LNCaP clone FGC (cell line): ENCODE data around the gene KLK13.

ENCODE experiments used
- DNase-seq: peaks from one replicate; pipeline ENCODE4 v3.0.0-alpha.2; 2011; ENCODE audit warnings: low read depth
- H3K4me3 ChIP-seq: 2 replicates; pipeline ENCODE4 v1.5.1; 2011; ENCODE audit warnings: mild to moderate bottlenecking, low read depth, low read length, control low read depth
- TF ChIP-seq, protein P1 (sequence below): IDR thresholded peaks from 2 replicates; pipeline ENCODE4 v1.5.1; 2012; ENCODE audit warnings: mild to moderate bottlenecking; ENCODE audit not compliant: control insufficient read depth, insufficient read depth; ENCODE audit errors: extremely low read depth

Gene KLK13

DNA sequence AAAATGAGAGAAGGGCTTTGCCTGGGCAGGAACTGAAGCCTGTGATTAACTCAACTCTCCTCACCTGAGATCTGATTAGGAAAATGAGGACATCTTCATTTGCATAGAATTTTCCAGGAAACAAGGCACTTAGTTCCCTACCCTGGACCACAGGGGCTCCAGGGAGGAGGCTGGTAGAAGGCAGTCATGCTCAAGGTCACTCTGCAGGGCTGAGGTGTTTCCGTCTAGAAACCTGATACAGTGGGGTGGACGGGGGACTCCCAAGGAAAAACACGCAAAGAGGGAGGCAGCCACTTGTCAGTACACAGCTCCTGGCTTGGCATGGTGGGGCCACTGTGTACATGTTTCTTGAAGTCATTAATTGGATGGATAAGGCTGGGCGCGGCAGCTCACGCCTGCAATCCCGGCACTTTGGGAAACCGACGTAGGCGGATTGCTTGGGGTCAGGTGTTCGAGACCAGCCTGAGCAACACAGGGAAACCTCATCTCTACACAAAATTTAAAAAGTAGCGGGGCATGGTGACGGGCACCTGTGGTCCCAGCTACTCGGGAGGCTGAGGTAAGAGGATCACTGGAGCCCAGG is 11.8 kb upstream of the KLK13 start:
- no peak overlapping the region for H3K4me3 ChIP-seq
- no peak for DNase-seq
- TF ChIP-seq, protein P1, sequence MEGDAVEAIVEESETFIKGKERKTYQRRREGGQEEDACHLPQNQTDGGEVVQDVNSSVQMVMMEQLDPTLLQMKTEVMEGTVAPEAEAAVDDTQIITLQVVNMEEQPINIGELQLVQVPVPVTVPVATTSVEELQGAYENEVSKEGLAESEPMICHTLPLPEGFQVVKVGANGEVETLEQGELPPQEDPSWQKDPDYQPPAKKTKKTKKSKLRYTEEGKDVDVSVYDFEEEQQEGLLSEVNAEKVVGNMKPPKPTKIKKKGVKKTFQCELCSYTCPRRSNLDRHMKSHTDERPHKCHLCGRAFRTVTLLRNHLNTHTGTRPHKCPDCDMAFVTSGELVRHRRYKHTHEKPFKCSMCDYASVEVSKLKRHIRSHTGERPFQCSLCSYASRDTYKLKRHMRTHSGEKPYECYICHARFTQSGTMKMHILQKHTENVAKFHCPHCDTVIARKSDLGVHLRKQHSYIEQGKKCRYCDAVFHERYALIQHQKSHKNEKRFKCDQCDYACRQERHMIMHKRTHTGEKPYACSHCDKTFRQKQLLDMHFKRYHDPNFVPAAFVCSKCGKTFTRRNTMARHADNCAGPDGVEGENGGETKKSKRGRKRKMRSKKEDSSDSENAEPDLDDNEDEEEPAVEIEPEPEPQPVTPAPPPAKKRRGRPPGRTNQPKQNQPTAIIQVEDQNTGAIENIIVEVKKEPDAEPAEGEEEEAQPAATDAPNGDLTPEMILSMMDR = no peak

DNA sequence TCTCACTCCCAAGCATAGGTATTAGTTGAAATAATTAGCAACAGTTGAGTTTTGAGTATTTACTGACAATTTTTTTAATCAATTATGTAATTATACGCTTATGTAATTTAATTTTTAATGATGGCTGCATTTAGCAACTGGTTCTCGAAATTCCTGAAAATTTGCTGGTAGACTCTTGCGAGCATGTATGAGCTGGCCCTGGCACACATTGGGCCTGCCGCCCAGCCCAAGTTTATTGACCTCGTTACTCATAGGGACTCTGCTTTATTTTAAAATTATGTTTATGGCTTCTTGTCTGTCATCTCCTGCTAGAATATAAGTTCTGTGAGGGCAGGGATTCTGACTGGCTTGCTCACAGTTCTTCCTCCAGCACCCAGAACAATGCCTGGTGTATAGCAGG is 11.1 kb upstream of the KLK13 start:
- no peak for DNase-seq
- no peak overlapping the region for H3K4me3 ChIP-seq
- TF ChIP-seq, protein P1 = no peak

DNA sequence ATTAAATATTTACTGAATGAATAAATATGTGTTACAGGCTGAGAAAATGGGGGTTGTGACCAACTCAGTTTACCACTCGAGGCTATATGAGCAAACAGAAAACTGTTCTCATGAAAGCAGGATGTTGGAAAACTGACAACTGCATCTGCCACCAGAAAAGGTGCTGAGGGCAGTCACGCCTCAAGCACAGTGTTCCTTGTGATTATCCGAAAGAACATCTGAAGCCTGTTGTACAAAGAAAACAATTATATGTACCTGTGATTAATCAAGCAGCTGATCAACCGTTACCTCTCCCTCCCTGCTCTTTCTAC is 6.2 kb upstream of the KLK13 start:
- DNase-seq = peak; percentile 97
- no peak overlapping the region for H3K4me3 ChIP-seq
- TF ChIP-seq, protein P1 = no peak

DNA sequence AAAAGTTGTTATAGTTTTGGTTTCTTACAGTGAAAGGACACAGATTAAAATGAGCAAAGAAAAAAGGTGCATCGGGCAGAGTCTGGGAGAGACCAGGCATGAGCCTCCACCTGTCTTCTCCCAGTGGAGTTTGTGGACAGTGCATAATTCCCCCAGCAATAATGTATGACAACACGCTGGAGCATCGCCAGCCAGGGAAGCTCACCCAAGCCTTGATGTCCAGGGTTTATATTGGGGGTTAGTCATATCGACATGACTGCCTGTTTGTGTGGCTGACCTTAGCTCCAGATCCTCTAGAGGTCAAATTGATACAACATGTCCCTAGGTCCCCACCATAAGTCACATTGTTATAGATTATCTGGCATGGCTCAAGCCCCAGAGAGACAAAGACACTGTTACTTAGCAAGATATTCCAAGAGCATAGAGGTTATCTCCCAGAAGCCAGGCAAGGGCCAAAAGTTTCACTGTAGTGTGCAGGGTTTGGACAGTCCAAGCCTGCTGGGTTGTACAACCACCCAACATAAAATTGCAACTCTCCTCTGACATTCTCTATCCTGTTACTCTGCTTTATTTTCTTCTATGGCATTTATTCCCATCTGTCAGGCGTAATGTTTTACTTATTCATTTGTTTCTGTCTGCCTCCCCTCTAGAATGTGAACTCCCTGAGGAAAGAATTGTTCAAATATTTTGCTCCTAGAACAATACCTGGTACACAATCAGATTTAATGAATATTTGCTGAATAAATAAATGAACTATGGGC is 5.6 kb upstream of the KLK13 start:
- no peak overlapping the region for H3K4me3 ChIP-seq
- no peak for DNase-seq
- TF ChIP-seq, protein P1 = no peak

DNA sequence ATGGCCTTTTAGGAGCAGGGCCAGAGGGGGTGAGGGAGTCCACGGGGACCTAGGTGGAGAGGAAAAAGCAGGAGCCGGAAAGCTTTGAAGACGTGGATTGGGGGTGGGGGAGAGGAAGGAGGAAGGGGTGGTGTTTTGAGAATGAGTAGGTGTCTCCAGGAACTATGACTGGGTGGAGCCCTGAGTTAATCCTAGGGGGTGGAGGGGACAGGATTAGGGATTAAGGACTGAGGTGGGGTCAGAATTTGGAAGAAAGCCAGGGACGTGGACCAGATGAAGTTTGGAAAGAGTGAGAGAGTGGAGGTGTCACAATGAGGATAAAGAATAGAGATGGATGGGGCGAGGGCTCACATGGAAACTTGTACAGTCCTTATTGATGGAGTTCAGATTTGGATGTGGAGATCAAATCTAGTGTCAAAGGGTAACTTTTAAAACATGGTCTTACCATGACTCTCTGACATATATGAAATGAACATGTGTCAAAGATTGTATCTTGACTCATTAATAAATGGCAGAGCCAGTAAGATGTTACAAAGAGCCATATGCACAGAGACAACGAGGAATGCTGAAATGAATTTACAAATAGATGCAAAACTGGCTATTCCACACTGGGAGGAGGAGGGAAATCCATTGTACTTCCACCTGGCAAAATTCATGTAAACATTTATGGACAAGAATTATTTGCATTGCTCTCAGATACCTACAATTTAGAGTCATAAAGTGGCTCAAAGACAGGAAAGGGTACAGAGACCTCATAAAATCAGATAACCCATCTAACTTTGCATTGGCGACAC is 1.7 kb upstream of the KLK13 start:
- peak; percentile 88 for DNase-seq
- TF ChIP-seq, protein P1 = no peak

DNA sequence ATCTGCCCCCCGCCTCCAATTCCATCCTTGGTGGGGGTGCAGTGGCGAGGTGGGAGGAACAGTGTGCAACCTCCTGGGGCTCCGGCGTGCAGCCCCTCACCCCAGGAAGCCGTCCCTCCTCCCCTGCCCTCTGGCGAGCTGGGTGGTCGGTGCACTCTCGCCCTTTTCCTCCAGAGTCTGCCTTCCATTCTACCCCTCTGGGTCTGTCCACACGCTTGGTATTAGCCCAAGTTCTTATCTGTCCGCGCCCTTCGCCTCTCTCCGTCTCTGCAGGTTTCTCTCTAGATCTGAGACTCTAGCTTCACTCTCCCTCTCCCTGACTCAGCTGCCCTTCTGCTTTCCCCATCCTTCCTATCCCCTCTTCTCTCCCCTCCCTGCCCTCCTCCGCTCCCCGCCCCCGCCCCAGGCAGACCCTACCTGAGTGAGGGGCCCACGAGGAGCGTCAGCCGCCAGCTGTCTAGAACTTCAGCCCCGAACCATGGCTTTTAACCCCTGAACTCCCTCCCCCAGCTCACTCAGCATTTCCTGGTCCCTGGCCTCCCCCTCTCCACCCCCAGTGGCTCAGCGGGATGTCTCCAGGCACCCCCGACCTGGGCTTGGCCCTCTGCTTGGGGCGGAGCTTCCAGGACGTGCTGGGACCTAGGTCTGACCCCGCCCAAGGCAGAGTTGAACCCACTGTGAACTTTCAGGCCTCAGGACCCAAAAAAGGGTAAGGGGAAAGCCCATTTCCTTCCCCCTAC is 499 bp upstream of the KLK13 start:
- TF ChIP-seq, protein P1 = no peak
- H3K4me3 ChIP-seq = no peak overlapping the region
- DNase-seq = no peak

More for the DNA sequence above, 1.7 kb upstream of the KLK13 start:
- no peak overlapping the region for H3K4me3 ChIP-seq
